GM21515 (cell line): ENCODE results near the gene RAB11FIP5.

Experiments used
- ATAC-seq: cut with Tn5 transposase; IDR thresholded peaks from one replicate; pipeline ENCODE4 v1.9.1; 2021; ENCODE audit not compliant: unreplicated experiment

RAB11FIP5 gene

DNA sequence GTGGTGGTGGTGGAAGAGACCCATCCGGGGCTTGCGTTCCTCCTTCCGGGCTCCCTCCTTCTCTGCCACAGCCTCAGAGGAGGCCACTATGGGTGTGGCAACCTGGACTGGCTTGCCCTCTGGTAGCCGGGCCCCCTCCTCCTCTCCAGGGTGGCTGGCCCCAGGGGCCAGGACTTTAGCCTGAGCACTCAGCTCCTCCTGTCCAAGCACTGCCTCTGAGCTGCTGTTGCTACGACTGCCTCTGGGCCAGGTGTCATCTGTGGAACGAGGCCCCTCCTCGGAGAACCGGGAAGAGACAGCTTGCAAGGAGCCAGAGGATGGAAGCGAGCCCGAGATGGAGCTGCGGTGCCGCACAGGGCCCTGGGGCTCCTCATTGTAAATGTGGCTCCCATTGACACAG lies 24.5 kb downstream of the RAB11FIP5 start:
- no peak for ATAC-seq

DNA sequence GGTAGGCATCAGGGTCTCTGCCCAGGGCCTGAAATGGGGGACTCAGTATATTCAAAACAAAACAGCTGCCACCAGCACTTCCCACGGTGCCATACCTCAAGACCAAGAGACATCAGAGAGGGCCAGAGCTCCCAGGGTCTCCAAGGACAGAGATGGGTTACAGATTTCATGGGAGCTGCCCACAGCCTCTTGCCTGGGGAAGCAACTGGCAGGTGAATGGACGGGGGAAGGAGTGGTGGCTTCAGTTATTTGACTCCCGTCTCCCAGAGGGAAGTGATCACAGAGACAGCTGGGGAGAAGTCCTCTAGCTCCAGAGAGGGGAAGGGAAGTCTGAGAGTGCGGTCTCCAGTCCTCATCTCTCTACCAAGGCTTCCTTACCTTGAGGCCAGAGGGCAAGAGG lies 25.4 kb downstream of the RAB11FIP5 start:
- no peak for ATAC-seq

DNA sequence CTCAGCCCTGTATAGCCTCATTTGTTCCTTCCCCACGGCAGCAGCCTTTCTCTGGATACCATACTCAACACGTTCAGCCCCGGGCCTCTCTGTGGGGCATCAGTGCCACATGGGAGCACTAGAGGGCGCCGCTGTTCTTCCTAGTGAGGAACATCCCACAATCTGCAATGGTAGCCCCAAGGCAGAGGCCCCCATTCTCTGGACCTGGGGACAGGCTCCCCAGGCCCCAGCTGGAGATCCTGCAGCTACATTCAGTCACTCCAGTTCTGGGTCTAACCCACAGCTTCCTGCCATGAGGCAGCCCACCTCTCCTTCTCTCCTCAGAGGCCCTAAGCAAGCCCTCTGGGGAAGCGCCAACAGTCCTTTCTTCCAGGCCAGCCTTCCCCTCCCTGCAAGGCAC lies 27.1 kb downstream of the RAB11FIP5 start:
- peak; percentile 78 for ATAC-seq

DNA sequence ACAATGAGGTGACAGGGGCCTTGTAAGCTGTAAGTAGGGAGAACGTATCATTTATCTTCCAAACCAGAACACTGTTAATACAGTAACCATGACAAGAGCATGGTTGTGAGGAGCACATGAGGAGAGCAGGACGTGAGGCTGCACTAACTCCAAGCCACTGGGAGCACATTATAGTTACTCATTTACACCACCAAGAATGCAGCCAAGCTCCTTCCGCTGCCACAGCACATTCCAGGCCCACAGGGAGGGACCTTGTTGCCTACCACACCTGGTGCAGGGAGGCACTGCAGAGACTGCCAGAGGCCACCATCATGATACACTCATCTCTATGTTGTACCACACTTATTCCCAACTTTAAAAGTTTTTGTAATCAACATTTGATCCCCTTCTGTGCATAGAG lies 27.8 kb downstream of the RAB11FIP5 start:
- ATAC-seq: no peak

DNA sequence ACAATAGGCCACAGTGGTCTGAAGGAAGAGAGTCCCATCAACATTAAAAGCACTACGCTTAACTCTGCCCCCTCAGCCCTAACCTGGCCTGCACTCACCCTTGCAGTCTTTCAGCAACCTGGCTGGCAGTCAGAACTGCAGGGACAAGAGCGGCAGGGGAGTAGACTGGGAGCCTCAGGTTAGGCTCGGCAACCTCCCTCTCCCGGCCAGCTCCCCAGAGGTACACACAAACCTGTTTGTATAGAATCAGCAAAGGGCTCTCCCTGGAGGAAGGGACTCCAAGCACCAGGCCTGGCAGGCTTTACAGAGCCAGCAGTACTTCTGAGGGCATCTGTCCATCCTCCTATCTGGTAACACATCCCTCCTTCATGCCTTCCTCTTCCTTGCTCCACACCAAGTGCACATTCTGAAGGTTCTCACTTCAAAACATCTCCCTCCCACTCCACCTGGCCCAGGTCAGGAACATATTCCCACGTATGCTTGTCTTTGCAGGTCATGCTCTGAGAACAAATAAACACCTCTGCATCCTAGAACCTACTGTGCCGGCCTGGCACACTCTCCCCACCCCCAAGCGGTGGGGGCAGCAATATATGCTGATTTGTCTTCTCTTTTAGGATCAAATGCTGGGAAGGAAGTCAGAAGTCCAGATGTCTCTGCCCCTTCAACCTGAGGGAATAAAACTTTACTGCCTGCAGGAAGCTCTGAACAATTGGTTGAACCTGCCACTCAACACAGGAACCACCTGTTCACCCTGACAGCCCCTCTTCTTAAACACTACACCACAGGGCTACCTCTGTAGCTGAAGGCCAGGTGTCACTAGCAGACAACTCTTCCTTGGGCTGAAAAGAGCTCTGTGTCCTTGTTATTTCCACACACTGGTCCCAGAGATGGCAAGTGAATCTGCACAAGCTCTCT lies 28.6 kb downstream of the RAB11FIP5 start:
- no peak for ATAC-seq

DNA sequence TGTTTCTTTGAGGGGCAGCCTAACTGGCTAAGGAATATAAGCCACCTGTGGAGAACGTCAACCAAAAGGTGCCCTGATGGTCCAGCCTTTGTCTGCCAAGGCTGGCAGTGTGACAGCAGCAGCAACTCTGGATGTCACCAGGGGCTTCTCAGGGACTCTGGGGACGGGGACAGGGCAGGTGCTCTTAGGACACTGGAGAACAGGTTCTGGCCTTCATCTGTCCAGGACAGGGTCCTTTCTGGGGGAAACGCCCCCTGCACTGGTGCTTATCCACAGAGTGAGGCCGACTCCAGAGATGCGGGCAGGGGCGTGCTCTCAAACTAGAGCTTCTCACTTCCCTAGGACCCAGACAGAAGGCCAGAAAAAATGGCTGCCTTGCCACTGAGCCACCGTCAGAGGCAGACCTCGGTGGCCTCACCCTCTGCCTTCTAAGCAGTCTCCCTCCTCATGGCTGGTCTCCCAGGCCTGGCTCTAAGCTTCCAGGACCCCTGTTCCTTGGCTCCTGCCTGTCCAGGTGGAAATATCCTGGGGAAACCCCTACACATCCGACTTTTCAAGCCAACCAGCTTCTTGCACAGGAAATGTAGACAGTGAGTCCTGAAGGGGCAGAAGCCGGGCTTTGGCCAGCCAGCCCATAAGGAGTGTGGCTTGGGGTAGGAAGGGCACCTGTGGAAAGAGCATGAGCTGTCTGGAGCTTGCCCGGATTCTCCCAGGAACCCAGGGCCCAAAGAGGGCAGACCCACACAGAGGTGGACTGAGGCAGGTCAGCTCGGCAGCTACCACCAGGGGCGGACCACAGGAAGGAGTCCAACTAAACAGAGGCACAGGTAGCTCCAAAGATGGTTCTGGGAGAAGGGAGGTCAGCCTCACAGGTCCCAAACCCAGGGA lies 30.0 kb downstream of the RAB11FIP5 start:
- ATAC-seq: no peak

DNA sequence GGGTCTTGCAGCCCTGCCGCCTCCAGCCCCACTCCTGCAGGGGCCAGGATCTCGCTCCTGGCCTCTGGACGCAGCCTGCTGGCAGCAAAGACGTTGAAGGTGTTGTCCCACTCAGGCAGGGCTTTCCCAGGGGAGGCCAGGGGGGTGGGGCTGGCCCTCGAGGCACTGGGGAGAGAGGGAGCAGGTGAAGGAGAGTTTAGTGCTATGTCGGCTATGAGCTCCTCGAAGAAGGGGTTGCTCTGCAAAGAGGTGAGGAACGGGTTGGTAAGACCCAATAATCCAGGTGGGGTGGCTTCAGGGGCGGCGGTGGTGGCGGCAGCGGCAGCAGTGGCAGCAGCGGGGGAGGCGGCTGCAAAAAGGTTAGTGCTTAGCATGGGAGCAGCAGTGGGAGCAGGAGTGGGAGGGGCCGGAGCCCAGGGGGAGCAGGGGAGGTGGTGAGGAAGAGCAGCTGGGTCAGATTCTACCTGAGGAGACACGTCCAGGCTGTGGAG lies 31.5 kb downstream of the RAB11FIP5 start:
- ATAC-seq: no peak

DNA sequence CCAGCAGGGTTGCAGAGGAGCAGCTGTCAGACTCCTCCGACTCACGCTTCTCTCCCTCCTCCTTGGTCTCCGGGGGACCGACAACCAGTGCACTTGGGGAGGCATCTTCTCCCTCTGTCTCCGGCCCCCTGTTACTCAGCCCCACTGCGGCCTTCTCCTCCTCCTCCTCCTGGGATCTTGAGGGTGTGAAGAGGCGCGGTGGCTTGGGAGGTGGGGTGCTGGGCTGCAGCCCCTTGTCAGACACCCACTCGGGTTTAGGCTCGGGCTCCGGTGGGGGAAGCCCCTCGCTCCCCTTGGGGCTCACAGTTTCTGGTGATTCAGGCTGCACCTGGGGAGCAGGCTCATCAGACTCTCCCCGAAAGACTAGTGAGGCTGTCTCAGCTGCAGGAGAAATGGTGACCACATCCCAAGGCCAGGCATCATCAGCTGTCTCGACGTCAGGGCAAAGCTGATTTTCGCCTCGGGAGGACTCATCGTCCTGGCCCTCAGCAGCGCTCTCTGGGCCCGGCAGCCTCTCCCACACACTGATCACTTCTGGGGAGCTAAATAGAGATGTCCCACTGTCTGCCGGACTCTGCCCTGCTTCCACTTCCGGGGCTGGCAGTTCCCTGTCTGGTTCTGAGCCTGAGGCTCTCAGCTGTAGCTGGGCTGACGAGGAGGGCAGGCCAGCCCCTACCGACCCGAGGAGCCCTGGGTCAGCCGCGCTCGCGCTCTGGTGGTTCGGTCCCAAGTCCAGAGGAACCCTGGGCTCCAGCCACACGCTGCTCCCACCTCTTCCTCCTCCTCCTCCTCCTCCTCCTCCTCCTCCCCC lies 32.2 kb downstream of the RAB11FIP5 start:
- no peak for ATAC-seq

DNA sequence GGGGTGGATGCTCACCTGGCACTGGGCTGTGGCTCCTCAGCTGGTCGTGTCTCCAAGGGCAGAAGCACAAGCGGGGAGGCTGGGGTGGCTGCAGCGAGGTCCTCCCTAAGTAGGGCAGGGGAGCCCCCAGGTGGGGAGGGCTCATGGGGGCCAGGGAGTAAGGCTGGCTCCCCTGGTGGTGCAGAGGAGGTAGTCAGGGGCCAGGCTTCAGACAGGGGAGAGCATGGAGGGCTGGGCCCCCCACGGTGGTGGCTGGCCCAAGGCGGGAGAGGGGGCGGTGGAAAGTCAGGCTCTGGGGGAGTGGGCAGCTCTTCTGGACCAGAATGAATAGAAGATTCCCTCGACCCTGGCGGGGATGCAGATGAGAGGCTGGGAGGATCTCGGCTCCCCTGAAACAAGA lies 33.1 kb downstream of the RAB11FIP5 start:
- ATAC-seq: no peak

DNA sequence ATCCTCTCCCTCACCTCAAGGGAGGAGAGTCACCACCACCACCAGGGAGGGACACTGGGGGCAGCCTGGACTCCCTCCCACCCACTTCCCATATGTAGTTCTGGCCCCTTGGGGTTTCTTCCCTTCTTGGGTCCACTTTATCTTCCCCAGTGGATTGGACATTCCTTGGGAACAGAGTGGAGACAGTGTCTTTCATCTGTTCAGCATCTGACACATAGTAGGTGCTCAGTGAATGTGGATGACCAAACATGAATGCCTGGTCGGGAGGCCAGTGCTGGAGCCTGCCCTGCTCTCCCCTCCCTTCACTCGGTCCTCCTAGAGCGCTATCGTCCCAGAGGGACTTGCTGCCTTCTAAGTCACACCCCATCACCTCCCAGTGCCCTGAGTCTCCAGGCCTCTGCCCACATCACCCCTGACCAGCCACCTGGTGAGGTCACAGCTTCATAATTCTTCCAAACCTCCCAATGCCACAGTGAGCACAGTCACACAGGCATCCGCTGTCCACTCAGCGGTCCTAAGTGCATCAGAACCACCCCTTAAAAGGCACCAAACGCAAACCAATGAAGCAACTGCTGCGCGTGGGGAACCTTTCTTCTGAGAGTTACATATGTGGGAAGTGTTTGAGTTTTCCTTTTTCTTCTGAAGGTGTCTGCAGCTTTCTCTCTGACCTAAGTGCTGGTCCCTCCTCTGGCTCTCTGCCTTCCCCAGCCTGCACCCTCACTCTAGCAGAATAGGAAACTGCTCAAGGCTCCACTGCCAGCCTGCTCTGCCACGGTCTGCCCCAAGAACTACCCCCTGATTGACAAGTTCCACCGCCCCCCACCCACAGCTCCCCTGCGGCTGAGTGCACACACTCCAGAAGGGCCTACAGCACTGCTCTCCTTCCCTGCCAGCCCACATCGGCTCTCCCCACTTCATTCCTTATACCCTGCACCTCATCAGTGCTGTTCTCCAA lies 34.0 kb downstream of the RAB11FIP5 start:
- no peak for ATAC-seq

DNA sequence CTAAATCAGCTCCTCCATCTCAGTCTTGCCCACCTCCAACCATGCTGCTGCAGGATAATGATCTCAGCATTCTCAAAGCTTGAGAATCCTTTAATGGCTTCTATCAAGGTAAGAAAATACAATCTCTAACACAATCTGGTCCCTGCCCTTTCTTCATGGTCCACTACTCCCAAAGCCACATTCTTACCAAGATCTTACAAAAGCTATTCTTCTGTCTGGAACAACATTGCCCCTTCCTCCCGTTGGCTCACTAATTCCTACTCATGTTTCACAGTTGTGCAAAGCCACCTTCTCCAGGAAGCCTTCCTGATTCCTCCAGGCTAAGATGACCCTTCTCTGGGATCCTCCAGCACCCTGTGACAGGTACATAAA lies 35.3 kb downstream of the RAB11FIP5 start:
- ATAC-seq: no peak

DNA sequence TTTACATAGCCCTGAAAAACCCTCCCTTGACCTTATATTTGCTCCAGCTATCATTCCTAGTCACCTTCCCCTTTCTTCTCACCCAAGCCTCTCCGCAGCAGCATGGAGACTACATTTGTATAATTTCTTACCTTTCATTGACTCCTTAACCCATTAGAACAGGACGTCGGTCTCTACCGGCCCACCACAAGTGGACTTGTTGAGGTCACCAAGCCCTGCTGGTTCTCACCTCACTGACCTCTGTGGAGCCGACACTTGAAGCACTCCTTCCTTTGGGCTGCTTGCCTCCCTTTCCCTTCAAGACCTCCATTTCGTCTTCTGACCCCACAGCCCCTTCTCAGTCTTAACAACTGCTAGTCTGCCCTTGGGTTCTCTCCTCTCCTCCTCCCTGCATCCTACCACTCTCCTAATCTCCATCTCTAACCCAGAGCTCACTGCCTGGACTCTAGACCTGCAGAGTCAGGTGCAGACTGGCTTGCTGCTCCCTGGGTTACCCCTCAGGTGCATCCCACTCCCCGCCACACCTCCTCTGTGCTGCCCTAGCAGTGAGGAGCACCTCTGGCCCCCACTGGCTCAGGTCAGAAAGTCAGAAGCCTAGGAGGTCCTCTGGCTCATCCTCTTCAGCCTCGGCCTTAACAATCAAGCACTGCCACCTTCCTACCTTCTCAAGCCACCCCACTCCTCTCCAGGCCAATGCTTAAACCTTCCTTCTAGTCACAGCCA lies 35.9 kb downstream of the RAB11FIP5 start:
- ATAC-seq: no peak

DNA sequence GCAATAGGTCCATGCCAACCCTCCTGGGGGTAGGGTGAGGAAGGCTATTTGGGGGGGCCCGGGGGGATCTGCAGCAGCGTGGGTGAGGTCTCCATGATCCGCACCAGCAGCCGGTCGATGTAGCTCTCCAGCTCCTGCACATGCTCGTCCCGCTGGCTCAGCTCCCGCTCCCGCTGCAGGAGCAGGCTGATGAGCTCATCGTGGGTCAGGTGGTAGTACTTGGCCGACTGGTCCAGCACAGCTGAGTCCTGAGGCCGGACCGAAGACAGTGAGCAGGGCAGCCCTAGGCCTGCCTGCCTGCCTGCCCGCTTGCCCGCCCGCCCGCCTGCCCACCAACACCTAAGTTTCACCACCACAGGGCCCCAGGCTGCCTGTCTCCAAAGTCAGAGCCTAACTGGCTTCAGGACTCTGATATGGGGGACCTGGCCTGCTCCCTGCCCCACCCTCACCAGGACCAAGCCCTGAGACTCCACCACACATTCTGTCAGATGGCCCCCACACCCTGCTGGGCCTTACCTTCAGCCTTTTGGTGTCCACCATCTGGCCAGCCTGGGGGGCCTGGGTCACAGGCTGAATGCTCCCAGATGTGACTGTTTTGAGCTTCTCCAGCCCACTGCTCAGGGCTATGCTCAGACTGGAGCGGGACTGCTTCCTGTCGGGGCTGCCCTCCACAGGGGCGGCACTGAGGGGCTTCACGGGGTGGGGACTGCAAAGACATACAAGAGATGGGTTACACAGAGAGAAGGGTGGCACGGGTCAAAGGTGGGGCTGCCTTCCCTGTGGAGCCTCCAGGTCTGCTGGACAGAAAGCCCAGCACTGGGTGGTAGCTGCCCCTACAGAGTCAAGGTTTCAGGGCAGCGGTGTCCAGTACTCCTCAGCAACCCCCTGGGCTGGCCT lies 37.0 kb downstream of the RAB11FIP5 start:
- ATAC-seq: no peak

DNA sequence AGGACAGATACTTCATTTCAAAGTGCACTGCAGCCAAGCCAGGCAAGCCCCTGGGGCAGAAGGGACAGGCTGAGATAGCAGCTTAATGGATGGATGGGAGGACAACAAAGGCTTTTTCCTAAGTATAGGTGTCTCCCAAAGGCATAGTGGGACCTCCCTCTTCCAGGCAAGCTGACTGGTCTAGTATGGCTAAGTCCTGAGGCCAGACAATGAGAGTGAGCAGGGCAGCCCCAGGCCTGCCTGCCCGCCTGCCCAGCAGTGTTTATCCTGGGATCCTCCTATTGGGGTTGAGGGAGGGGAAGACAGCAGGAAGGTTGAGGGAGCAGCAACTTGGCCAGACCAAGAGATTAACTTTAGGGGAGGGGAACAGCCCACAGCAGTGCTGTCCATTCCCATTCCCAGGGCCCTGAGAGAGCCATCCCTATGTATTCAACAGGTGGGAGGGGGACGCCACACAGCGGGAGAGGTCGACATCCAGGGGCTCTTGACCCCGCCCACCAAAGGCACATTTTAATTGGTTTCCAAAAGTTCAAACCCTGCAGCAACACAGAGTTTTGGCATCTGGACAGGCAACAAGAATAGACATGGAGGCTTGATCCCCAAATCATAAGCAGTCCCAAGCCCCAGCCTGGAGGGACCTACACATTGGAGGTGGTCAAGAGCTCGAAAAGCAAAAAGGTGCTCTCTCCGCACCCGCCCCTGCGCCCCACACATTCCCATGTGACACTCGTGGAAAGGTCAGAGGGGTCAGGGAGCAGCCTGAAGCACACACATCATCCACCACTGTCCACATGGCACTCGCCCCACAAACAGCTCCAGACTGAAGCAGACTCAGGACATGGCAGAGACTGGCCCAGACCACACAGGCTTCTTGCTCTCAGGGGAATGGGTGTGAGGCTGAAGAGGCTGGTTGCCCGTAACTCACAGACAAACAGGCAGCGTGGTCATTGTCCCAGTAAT lies 38.4 kb downstream of the RAB11FIP5 start:
- ATAC-seq: no peak

DNA sequence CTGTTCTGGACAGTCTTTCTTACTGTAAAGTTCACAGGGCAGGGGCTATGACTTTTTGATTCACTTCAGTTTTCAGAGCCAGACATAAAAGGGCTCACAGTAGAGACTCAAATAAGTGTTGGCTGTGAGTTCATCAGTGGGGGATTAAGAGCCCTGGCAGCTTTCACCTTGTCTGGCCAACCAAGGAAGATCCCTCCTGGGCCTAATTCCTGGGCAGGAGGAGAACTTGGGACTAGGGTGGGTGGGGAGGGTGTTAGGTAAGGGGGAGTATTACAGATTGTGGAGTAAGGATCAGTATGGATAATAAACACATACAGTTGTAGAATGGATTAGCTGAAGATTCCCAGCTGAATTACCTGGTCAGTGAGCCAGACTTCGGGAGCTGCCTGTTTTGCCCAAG lies 40.3 kb downstream of the RAB11FIP5 start:
- no peak for ATAC-seq

DNA sequence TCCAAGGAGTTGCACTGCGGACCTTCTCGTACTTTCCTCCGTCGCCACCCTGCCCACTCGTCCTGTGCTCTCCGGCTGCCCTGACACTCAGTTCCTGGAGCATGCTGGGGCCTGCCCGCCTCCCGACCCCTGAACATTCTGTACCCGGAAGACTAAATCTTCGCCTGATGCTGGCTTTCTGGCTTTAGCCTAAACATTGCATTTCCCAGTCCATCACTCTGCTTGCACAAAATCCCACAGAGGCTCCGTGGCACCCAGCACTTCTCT lies 40.7 kb downstream of the RAB11FIP5 start:
- peak; percentile 2 for ATAC-seq

DNA sequence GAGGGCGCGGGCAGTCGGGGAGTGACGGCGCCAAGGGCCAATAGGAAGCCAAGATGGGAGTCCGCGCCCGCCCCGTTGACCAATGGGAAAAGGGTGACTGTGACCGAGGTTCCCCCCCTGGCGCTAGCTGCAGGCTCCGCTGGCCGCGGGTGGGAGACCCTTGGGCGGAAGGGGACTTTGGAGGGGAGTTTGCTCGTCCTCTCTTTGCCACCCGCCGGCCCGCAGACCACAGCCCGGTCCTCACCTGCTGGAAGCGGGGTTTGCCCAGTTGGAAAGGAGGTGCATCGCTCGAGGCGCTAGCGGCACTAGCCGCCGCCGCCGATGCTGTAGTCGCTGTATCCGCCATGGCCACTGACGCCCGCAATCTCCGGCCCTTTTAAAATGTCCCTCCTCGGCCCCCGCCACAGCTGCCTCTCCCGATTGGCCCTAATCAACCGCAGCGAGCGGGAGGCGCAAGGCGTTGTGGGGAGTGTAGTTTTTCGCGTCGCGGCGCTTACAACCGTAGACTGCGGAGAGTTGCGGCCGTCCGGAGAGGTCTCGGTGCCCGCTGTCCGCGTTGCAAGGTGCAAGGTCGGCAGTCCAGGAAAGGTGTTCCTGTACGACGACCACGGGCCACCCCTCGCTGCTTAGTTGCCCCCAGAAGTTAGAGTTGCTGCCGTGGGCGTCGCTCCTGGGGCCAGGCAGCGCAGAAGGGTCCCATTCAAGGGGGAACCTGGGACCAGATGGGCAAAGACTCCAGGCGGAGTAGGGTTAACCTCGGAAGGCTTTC lies 41.2 kb downstream of the RAB11FIP5 start, which contains the start of gene SFXN5:
TSS of gene SFXN5 (minus strand) at position 353 of the 769 bp plus-strand sequence. CDS start at position 346, 7 bp downstream.
- ATAC-seq: peak; percentile 91
